Measurements from ENCODE around the gene FCN2. TPM values are rescaled to one million over a fixed set of nuclear protein-coding genes. Genes with fewer than 3 reads are reported as not detected.

FCN2 gene
- total RNA-seq, 1 experiment from 2014 or later, result not detected

GRCh38 chr9:134912126-134912840, 31.7 kb downstream of the FCN2 start:
- Histone ChIP-seq H4K20me1 (ENCODE audit: insufficient read depth) (no peaks in the 10 kb centered on the region), H3K27ac (ENCODE audit: low read depth, low read length) (no peak overlapping the region), H3K27me3 (ENCODE audit: insufficient read depth, low read length) (peaks cover 27% of the 10 kb centered on the region; the same call in 1 of the 2 replicates), H3K79me2 (ENCODE audit: insufficient read depth, low read length) (no peaks in the 10 kb centered on the region), H3K9me3 (ENCODE audit: control insufficient read depth in 1 of 2, insufficient read depth in 1 of 2, low read depth in 1 of 2, low read length in 2 of 2) (no peaks in the 10 kb centered on the region), H3K4me3 (replicated peaks in 1 of 2; ENCODE audit: low read depth in 1 of 2, low read length in 2 of 2) (no peak overlapping the region), H3K4me2 (ENCODE audit: low read length) (no peak overlapping the region), H3K9ac (ENCODE audit: low read length) (no peak overlapping the region), H3K36me3 (ENCODE audit: control insufficient read depth in 1 of 2, insufficient read depth in 2 of 2, low read length in 2 of 2) (no peaks in the 10 kb centered on the region), H3K9me2 (ENCODE audit: insufficient read depth) (no peaks in the 10 kb centered on the region), H3K4me1 (ENCODE audit: control insufficient read depth in 1 of 2, insufficient read depth in 2 of 2, low read length in 2 of 2) (no peaks in the 10 kb centered on the region), H2AFZ (ENCODE audit: low read depth, low read length, poor library complexity, severe bottlenecking) (no peak overlapping the region)
- ATAC-seq, result no peak; the same call in 1 of the 2 replicates
- no peak for DNase-seq (ENCODE audit: low read depth, low spot score)
- RAD21 ChIA-PET (ENCODE audit: low non-redundant PET in 1 of 2, low total read pairs in 2 of 2, uncharacterized antibody in 2 of 2, unreplicated experiment in 2 of 2), result no interaction called here
- POLR2A ChIA-PET, result no interaction called here
- intact Hi-C loops (cut with micrococcal nuclease), result no loop called here
- no peak for TF ChIP-seq YY1 (IDR thresholded peaks at IDR 0.05; ENCODE audit: extremely low read depth, insufficient replicate concordance, low read depth, low read length)
- no peak for TF ChIP-seq SIN3A (IDR thresholded peaks at IDR 0.05; ENCODE audit: low read depth)
- TF ChIP-seq RAD21 (IDR thresholded peaks at IDR 0.05; ENCODE audit: low read depth), result no peak
- TF ChIP-seq TCF7L2 (IDR thresholded peaks at IDR 0.05; ENCODE audit: borderline replicate concordance, extremely low read depth, insufficient read depth, insufficient read length), result no peak
- no peak for TF ChIP-seq SRF (IDR thresholded peaks at IDR 0.05; ENCODE audit: low read depth)
- TF ChIP-seq REST (IDR thresholded peaks at IDR 0.05; ENCODE audit: low read depth), result no peak
- no peak for TF ChIP-seq EZH2 (IDR thresholded peaks at IDR 0.05)
- no peak for TF ChIP-seq JUND (IDR thresholded peaks at IDR 0.05)
- no peak for TF ChIP-seq EZH2phosphoT487 (IDR thresholded peaks at IDR 0.05; ENCODE audit: borderline replicate concordance)
- no peak for TF ChIP-seq ZFX (IDR thresholded peaks at IDR 0.05)
- TF ChIP-seq MAX (IDR thresholded peaks at IDR 0.05), result no peak
- TF ChIP-seq ELF1 (IDR thresholded peaks at IDR 0.05; ENCODE audit: borderline replicate concordance, low read depth), result no peak
- BruUV-seq (replicated peaks), result no TSS peak
- CTCF ChIA-PET, result no interaction called here
